GM20431 (cell line): ENCODE measurements around the gene KNOP1.

ENCODE experiments used
- in situ Hi-C: fragments of 300-500 bp; cut with MseI, MboI; formaldehyde crosslinking; loops from one replicate; pipeline ENCODE4 v1.15.0; 2020; ENCODE audit warnings: low sequenced_read_pairs; ENCODE audit not compliant: unreplicated experiment

KNOP1 gene

DNA sequence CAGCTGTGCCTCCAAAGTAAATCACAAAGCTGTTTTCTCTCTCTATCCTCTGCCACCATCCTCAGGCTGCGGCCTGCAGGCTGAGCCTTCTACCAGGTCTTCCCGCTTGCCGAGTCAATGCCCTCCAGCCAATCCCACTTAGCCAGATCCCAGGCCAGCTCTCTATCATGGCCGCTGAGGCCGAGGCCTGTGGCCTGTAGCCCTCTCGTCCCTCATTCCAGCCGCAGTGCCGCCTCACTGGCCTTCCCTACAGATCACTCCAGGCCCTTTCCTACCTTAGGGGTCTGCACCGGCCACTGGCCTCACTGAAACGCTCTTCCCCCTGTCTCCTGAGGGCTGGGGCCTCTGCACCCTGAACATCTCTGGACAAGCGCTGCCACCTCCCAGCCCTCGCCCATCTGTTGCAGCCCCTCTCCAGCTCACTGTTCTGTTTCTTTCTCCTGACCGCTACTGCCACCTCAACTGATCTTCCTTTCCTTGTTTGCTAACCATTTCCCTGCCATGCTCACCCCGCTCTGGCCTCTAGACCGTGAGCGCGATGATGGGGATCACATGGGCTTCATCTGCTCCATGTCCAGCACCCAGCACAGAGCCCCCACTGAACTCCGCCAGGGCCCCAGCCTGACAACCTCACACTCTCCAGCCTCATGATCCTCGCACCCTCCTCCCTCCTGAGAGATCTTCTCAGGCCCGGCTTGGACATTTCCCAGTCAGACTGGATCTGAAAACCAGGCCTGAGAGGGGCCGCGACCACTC lies 8.5 kb downstream of the KNOP1 start:
- in situ Hi-C loops: no loop called here

- in situ Hi-C loops: no loop called here
These were observed 9.5 kb downstream of the KNOP1 start for GRCh38 chr16:19708296-19709205.

DNA sequence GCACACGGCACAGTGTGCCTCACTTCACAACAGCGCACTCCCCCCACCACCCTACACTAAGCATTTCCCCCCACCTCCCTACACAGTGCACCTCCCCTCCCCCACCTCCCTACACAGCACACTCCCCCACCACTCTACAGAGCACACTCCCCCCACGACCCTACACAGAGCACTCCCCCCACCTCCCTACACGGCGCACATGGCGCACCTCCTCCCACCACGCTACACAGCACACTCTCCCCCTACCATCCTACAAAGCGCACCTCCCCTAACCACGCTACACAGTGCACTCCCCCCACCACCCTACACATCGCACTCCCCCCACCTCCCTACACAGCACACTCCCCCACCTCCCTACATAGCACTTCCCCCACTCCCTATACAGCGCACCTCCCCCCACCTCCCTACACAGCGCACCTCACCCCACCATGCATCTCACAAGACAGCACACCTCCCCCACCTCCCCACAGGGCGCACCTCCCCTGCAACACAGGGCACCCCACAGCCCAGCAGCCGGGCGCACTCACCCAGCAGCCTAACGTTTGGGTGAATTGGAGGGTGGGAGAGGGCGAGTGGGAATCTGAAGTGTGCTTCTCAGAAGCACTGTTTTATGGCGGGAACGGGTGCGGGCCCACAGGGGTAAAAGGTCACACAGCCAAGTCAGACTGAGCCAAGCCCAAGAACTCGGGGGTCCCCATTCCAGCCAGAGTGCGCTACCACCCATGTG lies 10.3 kb downstream of the KNOP1 start:
- in situ Hi-C loops: no loop called here

GRCh38 chr16:19706846-19707245 lies 11.2 kb downstream of the KNOP1 start:
- in situ Hi-C loops: no loop called here

DNA sequence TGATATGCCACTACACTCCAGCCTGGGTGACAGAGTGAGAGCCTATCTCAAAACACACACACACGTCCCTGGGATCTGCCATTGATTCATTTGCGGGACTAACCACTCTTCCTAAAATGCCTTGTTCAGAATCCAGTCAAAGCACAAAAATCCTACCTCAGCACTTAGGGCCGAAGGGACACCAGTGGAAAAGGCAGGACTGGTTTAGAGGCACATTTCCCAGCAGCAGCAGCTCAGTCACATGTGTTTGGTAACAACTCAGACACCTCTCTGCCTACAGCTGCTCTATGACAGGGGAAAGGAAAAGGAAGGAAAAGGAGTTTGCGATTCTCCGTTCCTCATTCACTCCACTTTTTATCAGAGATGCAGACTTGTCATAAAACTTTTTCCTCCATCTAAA lies 12.2 kb downstream of the KNOP1 start:
- in situ Hi-C loops: no loop called here

DNA sequence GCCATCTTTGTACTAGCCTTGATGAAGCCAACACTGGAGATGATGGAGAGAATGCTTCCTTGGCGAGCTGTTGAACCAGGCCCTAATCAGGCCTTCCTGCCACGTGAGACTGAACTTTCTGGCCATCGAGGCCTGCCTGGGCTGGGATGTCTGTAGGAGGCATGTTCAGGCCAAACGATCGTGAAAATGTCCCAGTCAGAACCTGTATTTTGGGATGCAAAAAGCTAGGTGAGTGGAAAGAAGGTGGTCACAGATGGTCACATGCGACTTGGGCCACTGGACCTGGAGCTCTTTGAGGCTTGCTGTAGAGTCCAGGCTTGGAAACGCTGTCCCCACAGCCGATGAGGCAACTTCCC lies 12.9 kb downstream of the KNOP1 start:
- in situ Hi-C loops: no loop called here

- in situ Hi-C loops: no loop called here
These were observed 13.5 kb downstream of the KNOP1 start for GRCh38 chr16:19704321-19705145.

DNA sequence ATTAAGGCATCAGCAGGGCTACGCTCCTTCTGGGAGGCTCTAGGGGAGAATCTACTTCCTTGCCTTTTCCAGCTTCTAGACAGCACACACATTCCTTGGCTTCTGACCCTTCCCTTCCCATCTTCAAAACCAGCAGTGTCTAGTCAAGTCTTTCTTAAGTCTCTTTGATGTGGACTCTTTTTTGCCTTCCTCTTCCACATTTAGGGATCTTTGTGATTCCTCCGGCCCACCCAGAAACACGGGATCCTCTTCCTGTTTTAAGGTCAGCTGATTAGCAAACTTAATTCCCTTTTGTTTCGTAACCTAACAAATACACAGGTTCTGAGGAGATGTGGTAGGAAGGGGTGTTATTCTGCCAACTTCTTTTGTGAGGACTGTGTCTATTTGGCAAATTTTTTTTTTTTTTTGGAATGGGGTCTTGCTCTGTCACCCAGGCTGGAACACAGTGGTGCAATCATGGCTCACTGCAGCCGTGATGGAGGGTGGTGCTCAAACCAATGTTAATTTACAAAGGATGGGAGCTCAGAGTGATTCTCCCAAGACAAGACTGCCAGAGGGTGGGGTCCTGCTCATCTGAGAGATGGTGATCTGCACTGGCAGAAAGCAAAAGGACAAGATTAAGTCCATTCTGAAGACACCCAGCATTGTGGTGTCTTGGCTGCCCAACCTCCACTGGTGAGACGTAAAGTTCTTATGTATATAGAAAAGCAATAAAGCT lies 14.7 kb downstream of the KNOP1 start:
- in situ Hi-C loops: no loop called here

- in situ Hi-C loops: no loop called here
These were observed 16.9 kb downstream of the KNOP1 start for GRCh38 chr16:19701091-19701490.

DNA sequence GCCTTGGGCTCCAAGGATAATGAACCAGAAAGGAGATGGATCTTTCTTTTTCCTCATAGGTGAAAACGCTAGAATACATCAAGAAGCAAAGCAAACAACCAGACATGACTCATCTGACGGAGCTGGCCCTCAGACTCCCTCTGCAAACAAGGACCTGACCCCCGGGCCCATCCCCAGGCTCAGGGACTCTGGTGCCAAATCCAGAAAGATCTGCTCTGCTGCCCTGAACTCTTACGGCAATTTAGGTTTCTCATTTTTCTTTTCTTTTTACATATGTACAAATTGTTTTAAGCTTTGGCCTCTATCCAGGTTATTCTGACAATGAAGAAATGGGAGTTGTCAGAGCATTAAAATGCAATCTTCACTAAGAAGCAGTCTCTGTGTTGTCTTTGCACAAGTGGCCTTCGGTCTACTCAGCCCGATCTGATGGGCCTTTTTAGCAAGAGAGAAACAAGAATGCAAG lies 17.7 kb downstream of the KNOP1 start:
- in situ Hi-C loops: no loop called here

DNA sequence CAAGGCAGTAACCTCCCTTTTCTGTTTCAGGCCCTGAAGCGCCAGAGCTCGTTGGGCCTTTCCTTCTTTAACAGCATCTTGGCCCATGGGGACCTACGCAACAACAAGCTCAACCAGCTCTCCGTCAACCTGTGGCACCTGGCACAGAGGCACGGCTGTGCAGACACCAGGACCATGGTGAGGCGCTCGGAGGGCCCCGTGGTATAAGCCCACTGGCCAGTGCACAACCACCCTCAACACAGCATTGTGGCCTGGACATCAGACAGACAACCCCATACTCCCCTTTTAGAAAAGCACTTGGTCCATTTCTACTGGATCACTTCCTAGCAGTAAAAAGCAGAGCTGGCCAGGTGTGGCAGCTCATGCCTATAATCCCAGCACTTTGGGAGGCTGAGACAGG lies 18.6 kb downstream of the KNOP1 start:
- in situ Hi-C loops: no loop called here

DNA sequence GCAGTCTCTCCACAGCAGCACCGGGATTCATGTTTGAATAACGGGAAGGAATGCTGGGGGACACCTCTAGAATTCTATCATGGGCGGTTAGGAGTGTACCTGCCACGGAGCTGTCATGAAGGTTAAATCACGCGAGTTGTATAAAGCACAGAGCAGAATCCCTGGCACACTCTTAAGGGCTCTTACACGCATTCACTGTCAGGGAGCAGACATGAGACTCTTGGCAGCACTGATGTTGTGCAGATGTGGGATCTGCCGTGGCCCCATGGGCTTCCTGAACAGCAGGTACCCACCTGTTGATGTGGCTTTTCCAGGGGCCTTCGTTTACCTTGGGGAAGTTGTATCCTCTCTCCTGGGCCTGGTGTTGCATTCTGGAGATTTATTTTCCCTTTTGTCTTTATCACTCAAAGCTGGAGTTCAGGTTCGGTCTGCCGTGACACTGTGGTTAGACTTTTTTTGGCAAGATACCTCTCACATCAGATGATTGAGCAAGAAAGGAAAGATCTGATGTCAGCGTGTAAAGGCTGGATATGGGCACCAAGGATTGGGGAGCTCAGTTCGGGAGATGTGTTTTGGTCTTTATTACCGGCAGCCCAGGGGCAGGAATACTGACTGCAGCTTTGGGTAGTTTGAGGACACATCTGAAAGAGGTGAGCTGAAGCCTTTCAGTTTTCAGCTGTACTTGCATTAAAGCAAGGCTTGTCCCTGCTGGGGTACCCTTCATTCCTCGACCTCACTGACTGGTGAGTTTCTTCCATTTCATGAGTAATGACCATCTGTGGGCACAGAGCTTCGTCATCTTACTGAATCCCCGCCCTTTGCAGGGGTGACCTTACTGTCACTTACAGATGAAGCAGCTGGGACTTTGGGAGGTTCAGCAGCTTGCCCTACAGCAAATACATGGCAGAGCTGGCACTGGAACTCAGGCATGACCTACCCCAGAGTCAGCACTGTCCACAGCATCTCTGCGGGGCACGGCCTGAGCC lies 19.3 kb downstream of the KNOP1 start:
- in situ Hi-C loops: no loop called here

GRCh38 chr16:19697756-19698318 lies 20.2 kb downstream of the KNOP1 start:
- in situ Hi-C loops: no loop called here

DNA sequence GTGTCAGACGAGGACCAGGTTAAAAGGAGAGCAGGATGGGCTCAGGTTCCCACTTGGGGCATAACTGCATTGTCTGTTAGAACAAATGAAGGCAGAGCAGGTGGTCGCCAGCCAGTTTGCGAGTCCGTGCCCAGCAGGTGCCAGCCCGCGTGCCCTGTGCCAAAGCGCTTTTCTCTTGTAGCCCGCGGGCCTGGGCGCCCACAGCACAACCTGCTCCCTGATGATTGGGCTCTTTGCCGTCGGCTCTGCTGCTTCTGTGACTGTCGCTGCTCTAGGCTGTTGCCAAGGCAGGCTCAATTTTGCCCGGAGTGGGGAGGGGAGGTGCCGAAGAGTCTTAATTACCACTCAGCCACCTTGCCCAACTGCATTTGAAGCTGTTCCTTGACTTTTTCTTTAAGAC lies 21.1 kb downstream of the KNOP1 start:
- in situ Hi-C loops: no loop called here

DNA sequence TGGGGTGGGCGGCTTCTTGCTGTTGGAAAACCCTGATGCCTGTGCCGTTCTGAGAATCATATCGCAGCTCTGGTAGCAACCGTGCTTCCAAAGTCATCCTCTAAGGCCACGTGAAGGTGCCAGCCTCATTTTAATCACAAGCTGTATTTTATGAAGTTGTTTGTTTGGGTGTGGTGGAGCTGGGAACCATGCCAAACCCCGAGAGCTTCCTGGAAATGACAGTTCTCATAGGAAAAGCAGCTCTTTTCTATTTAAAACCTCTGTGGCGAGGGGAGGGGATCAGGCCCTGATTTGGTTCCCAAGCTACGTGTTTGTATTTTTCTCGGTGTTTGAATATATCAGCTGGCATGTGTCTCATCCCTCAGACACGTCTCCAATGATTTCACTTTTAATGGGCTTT lies 21.7 kb downstream of the KNOP1 start:
- in situ Hi-C loops: no loop called here

DNA sequence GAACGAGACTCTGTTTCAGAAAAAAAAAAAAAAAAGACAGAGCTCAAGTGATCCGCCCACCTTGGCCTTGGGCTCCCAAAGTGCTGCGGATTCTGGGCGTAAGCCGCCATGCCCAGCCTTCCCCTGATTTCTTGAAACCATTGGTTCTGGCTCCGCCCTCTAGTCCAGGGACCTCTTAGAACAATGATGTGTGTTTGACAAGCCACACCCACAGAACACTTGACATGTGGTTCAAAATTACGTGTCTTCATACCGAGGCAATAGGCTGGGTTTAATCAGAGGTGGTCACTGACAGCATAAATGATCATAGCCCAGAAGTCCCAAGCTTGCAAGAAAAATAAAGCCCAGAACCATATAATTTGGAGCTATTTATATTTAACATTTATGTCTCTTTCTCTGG lies 23.0 kb downstream of the KNOP1 start:
- in situ Hi-C loops: no loop called here

- in situ Hi-C loops: no loop called here
These were observed 26.8 kb downstream of the KNOP1 start for GRCh38 chr16:19691161-19691711.

DNA sequence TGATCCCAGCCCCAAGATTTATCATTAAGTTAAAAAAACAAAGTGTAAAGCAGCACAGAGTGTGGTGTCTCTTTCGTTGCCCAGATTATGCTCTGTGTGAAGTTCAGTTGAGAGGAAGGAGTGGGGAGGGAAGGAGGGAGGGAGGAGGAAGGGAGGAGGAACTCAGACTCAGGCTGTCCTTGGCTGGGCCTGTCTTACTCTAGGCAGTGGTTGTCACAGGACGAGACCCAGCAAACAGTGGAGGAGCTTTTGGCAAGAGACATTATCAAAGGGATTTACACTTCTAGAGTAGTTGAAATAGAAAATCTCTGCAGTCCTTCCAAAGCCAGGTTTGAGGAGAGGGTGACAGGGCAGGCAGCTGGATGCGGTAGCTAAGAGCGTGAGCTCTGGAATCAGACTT lies 27.8 kb downstream of the KNOP1 start:
- in situ Hi-C loops: no loop called here
